GM23248 (cell line): ENCODE results near the gene INO80E. TPM values are rescaled to one million over a fixed set of nuclear protein-coding genes. Genes with fewer than 3 reads are reported as not detected.
"Not testable (repeated sequence)": the region's sequence is repeated elsewhere in the genome, so short reads cannot be mapped to it uniquely, and the experiment has no call there.

Experiments used
- DNase-seq: peaks from one replicate; pipeline ENCODE4 v3.0.0-alpha.2; 2015
- H2AFZ ChIP-seq: fragments of 200-600 bp; sonication (generic); 2 replicates; pipeline ENCODE4 v1.6.1; 2016; ENCODE audit warnings: antibody characterized with exemption
- H3F3A ChIP-seq: fragments of 200-600 bp; sonication (generic); 2 replicates; pipeline ENCODE4 v1.6.1; 2016; ENCODE audit warnings: mild to moderate bottlenecking, antibody characterized with exemption, mixed run types; ENCODE audit not compliant: insufficient read depth
- H3K27ac ChIP-seq: fragments of 200-600 bp; sonication (generic); 2 replicates; pipeline ENCODE4 v1.5.1; 2016; ENCODE audit warnings: mild to moderate bottlenecking
- H3K27me3 ChIP-seq: fragments of 200-600 bp; sonication (generic); replicated peaks from 2 replicates; pipeline ENCODE4 v1.6.1; 2016; ENCODE audit warnings: mild to moderate bottlenecking; ENCODE audit not compliant: insufficient read depth
- H3K36me3 ChIP-seq: fragments of 200-600 bp; sonication (generic); 2 replicates; pipeline ENCODE4 v1.6.1; 2016; ENCODE audit warnings: low read depth, mild to moderate bottlenecking
- H3K4me1 ChIP-seq: fragments of 200-600 bp; sonication (generic); 2 replicates; pipeline ENCODE4 v1.6.1; 2016; ENCODE audit warnings: mild to moderate bottlenecking; ENCODE audit not compliant: insufficient read depth
- H3K4me2 ChIP-seq: fragments of 200-600 bp; sonication (generic); one replicate; pipeline ENCODE4 v1.6.1; 2016; ENCODE audit warnings: mild to moderate bottlenecking; ENCODE audit not compliant: unreplicated experiment
- H3K4me3 ChIP-seq: fragments of 200-600 bp; sonication (generic); 2 replicates; pipeline ENCODE4 v1.5.1; 2016; ENCODE audit warnings: mild to moderate bottlenecking
- H3K79me2 ChIP-seq: fragments of 200-600 bp; sonication (generic); 2 replicates; pipeline ENCODE4 v1.6.1; 2016; ENCODE audit warnings: mild to moderate bottlenecking; ENCODE audit not compliant: insufficient read depth
- H3K9ac ChIP-seq: fragments of 200-600 bp; sonication (generic); 2 replicates; pipeline ENCODE4 v1.6.1; 2016; ENCODE audit warnings: mild to moderate bottlenecking
- H3K9me2 ChIP-seq: fragments of 200-600 bp; sonication (generic); 2 replicates; pipeline ENCODE4 v1.6.1; 2016; ENCODE audit warnings: mixed run types, mild to moderate bottlenecking, moderate library complexity; ENCODE audit not compliant: insufficient read depth
- H3K9me3 ChIP-seq: fragments of 200-600 bp; sonication (generic); one replicate; pipeline ENCODE4 v1.6.1; 2017; ENCODE audit warnings: low read depth
- H4K20me1 ChIP-seq: fragments of 200-600 bp; sonication (generic); 2 replicates; pipeline ENCODE4 v1.6.0; 2016; ENCODE audit not compliant: insufficient read depth
- EZH2 ChIP-seq: fragments of 200-600 bp; sonication (generic); IDR thresholded peaks from 2 replicates; pipeline ENCODE4 v1.6.1; 2018; ENCODE audit warnings: antibody characterized with exemption, mild to moderate bottlenecking; ENCODE audit not compliant: insufficient read depth, poor library complexity, severe bottlenecking
- EZH2phosphoT487 ChIP-seq: fragments of 200-600 bp; sonication (generic); IDR thresholded peaks from 2 replicates; pipeline ENCODE4 v1.6.1; 2018; ENCODE audit warnings: antibody characterized with exemption, moderate library complexity, mild to moderate bottlenecking, low read depth; ENCODE audit not compliant: insufficient read depth
- WGBS, 2 experiments: methylation state at CpG; one replicate each; pipeline ENCODE4 v1.1.6; 2015 to 2017; ENCODE audit warnings: low lambda C conversion rate in 2 of 2, low coverage in 1 of 2; ENCODE audit errors: missing lambda C conversion rate in 2 of 2; 5-methylcytosine and 5-hydroxymethylcytosine counted together
- in situ Hi-C: fragments of 300-500 bp; cut with MboI; formaldehyde crosslinking; loops from 2 replicates; pipeline ENCODE4 v1.15.0; 2020
- polyA plus RNA-seq: library from polyadenylated mRNA; unstranded; fragments of >200 nt; fragmentation: Nextera tagmentation; extraction: Ambion mirVana; gene quantifications from 2 replicates; pipeline ENCODE4 v1.2.1, GENCODE V29; 2016
- total RNA-seq: library from RNA; depleted of rRNA; stranded (reverse); fragments of >200 nt; shearing (Covaris generic); gene quantifications from 2 replicates; pipeline ENCODE4 v1.2.3, GENCODE V29; 2014

INO80E gene
- total and polyA plus RNA-seq, 2 experiments from 2014 or later = 32.3 to 51.1 TPM

- no peaks in the 10 kb centered on the region for H3K4me1 ChIP-seq
- DNase-seq = no peak
- H3K4me2 ChIP-seq = peak overlapping the region; percentile 5
- H3K79me2 ChIP-seq = no peaks in the 10 kb centered on the region
- H3F3A ChIP-seq = no peaks in the 10 kb centered on the region
- peak overlapping the region; percentile 50 for H3K4me3 ChIP-seq
- WGBS, 2 experiments = 2 to 6% methylated on average over 28 to 33 of the region's 34 CpGs
- no peaks in the 10 kb centered on the region for H3K9me3 ChIP-seq
- no peaks in the 10 kb centered on the region for H3K9me2 ChIP-seq
- TF ChIP-seq EZH2phosphoT487 = no peak
- peak; percentile 88 for TF ChIP-seq EZH2
- H3K27me3 ChIP-seq = peaks cover 15% of the 10 kb centered on the region; the same call in 1 of the 2 replicates
- H4K20me1 ChIP-seq = no peaks in the 10 kb centered on the region
- no peak overlapping the region for H3K27ac ChIP-seq
- no peaks in the 10 kb centered on the region for H3K36me3 ChIP-seq
- no peak overlapping the region for H2AFZ ChIP-seq
- H3K9ac ChIP-seq = no peak overlapping the region
- in situ Hi-C loops = loop anchor here (10.0 kb wide), 1 partner anchor 195 kb away; the partner anchor contains the start of genes PAGR1 and PRRT2
These were observed 14.2 kb downstream of the INO80E start for GRCh38 chr16:30009990-30010843.

GRCh38 chr16:30010844-30011713, 15.0 kb downstream of the INO80E start, which contains the start of gene DOC2A:
DOC2A (minus strand) TSS chr16:30011027; CDS start chr16:30010222, 805 bp downstream.
- DNase-seq = peak; percentile 43
- TF ChIP-seq EZH2phosphoT487 (no peak), EZH2 (no peak)
- Histone ChIP-seq H3K9ac (no peak within 1 kb of the TSS), H3F3A (no peaks in the 10 kb centered on the region), H4K20me1 (no peaks in the 10 kb centered on the region), H3K4me2 (peak within 1 kb of the TSS; percentile 70), H3K27ac (no peak within 1 kb of the TSS), H2AFZ (no peak within 1 kb of the TSS), H3K9me3 (no peaks in the 10 kb centered on the region), H3K4me3 (peak within 1 kb of the TSS; percentile 50), H3K4me1 (no peaks in the 10 kb centered on the region), H3K27me3 (peaks cover 15% of the 10 kb centered on the region; the same call in 1 of the 2 replicates), H3K36me3 (no peaks in the 10 kb centered on the region), H3K9me2 (no peaks in the 10 kb centered on the region), H3K79me2 (no peaks in the 10 kb centered on the region)
- in situ Hi-C loops = loop anchor here (10.0 kb wide), 1 partner anchor 196 kb away; the partner anchor contains the start of genes PAGR1 and PRRT2
- WGBS, 2 experiments = 2% methylated on average over 42 to 85 of the region's 99 CpGs

- H3K9me2 ChIP-seq = no peaks in the 10 kb centered on the region
- H3K4me3 ChIP-seq = no peak overlapping the region
- no peaks in the 10 kb centered on the region for H3K4me1 ChIP-seq
- H3K79me2 ChIP-seq = no peaks in the 10 kb centered on the region
- no peaks in the 10 kb centered on the region for H3F3A ChIP-seq
- H3K4me2 ChIP-seq = no peak overlapping the region
- no peak overlapping the region for H2AFZ ChIP-seq
- no peaks in the 10 kb centered on the region for H3K36me3 ChIP-seq
- peaks cover 15% of the 10 kb centered on the region; the same call in 1 of the 2 replicates for H3K27me3 ChIP-seq
- no peak for TF ChIP-seq EZH2phosphoT487
- TF ChIP-seq EZH2 = no peak
- no peaks in the 10 kb centered on the region for H4K20me1 ChIP-seq
- H3K9ac ChIP-seq = no peak overlapping the region
- DNase-seq = peak; percentile 35
- H3K27ac ChIP-seq = no peak overlapping the region
- 16 to 18% methylated on average over 27 to 31 of the region's 31 CpGs for WGBS, 2 experiments
- H3K9me3 ChIP-seq = no peaks in the 10 kb centered on the region
- in situ Hi-C loops = loop anchor here (10.0 kb wide), 1 partner anchor 197 kb away; the partner anchor contains the start of genes PAGR1 and PRRT2
These were observed 15.9 kb downstream of the INO80E start for GRCh38 chr16:30011714-30012504.

- not testable (repeated sequence) for H3K4me1 ChIP-seq, H3K27ac ChIP-seq, H3K4me2 ChIP-seq, H3K9ac ChIP-seq, H2AFZ ChIP-seq, H3K4me3 ChIP-seq, H3K9me3 ChIP-seq, H3K36me3 ChIP-seq, H3F3A ChIP-seq, H3K9me2 ChIP-seq, H4K20me1 ChIP-seq, DNase-seq, H3K79me2 ChIP-seq
- peaks cover 15% of the 10 kb centered on the region; the same call in 1 of the 2 replicates for H3K27me3 ChIP-seq
- in situ Hi-C loops = loop anchor here (10.0 kb wide), 1 partner anchor 198 kb away; the partner anchor contains the start of genes PAGR1 and PRRT2
- 76 to 81% methylated on average over 13 to 14 of the region's 14 CpGs for WGBS, 2 experiments
These were observed 16.6 kb downstream of the INO80E start for GRCh38 chr16:30012598-30012997.

GRCh38 chr16:30015450-30015849, 19.4 kb downstream of the INO80E start:
- not testable (repeated sequence) for H3F3A ChIP-seq, DNase-seq, H3K27ac ChIP-seq, H4K20me1 ChIP-seq, H2AFZ ChIP-seq, H3K27me3 ChIP-seq, H3K4me2 ChIP-seq, H3K79me2 ChIP-seq, H3K9me3 ChIP-seq, H3K36me3 ChIP-seq, H3K9me2 ChIP-seq, H3K4me3 ChIP-seq, H3K4me1 ChIP-seq, H3K9ac ChIP-seq
- in situ Hi-C loops = loop anchor here (10.0 kb wide), 1 partner anchor 201 kb away; the partner anchor contains the start of genes PAGR1 and PRRT2
- WGBS, 2 experiments = 69 to 78% methylated on average over 7 of the region's 7 CpGs
